Measurements from ENCODE around the gene SPACDR. TPM values are rescaled to one million over a fixed set of nuclear protein-coding genes. Genes with fewer than 3 reads are reported as not detected.
"Not testable (repeated sequence)": the region's sequence is repeated elsewhere in the genome, so short reads cannot be mapped to it uniquely, and the experiment has no call there.

The SPACDR gene
- total RNA-seq, 1 donor from 2014 or later: 2.9 TPM

DNA sequence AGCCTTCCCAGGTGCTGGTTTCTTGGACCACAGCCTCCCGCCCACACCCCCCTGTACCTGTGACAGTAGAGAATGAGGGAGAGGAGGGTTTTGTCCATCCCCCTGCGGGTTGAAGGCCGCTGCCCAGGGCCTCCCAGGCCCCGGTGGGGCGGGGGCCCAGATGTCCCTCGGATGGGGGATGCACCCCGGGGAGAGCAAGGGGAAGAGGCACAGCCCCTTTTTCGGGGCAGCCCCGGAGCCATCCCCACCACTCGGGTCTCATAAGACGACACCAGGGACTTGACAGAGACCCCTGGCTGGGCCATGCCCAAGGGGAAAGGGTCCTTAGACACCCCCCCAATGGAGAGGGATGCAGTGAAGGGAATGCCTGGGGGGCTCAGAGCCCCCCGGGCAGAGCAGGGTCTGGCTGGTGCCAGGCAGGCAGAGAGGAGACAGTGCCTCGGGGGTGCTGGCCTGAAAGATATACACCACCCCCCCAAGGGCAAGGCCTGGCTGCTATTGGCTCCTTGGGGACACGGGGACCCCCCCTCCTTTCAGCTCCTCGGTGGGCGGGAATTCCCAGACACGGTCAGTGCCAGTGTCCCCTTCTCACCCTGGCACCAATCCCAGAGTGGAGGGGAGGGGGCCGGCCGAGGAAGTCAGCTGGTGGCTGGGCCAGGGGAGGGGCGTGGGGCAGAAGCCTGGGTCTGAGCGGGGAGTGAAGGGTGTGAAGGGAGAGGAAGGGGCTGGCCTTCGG is 3.7 kb upstream of the SPACDR start:
- Mint-ChIP-seq H3K4me3 (no peak overlapping the region), H3K27ac (no peak overlapping the region), H3K27me3 (ENCODE audit: insufficient read depth) (no peaks in the 10 kb centered on the region), H3K9me3 (no peaks in the 10 kb centered on the region), H3K4me1 (ENCODE audit: low read depth) (peaks cover under 1% of the 10 kb centered on the region), H3K36me3 (ENCODE audit: low read depth) (peaks cover 28% of the 10 kb centered on the region)
- intact Hi-C loops (cut with micrococcal nuclease): no loop called here
- no peak for DNase-seq (ENCODE audit: low spot score)

DNA sequence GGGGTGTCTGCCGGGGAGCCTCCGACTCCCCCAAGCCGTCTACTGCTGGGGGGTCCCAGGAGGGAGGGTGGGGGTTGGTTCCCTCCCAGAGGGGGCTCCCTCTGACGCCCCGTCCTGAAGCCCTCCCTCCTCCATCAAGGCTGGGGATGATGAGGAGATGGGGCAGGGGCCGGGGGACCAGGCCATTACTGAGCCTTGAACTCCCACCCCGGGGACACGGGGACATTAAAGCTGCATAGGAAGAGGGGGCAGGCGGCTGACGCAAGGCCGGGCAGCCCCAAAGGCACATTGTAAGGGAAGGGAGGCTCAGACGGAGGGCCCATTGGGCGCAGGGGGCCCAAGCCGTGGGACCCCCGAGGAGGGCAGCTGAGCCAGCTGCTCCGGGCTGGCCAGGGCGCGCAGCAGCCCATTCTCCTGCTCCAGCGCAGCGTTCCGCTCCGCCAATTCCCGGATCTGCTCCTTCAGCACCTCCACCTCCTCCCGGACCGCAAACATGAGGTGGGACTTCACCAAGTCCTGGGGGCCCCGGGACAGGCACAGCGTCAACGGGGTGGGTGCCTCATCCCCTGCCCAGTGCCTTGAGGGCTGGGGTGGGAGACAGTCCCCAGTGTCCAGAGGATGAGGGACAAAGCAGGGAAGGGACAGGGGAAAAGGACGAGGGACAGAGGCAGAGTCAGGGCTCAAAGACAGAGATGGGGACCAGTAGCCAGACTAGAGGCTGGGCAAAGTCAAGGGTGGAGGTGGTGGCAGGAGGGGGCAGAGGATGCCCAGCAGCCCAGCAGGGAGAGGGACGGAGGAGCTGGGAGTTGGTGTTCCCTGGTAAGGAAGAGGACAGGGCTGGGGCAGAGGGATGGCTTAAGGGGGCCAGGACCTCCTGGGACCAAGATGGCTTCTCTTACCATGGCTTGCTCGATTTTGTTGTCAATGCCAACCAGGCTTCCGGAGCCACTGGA is 2.9 kb upstream of the SPACDR start:
- no peak overlapping the region for H3K27ac Mint-ChIP-seq
- H3K4me1 Mint-ChIP-seq (ENCODE audit: low read depth): no peaks in the 10 kb centered on the region
- no peaks in the 10 kb centered on the region for H3K9me3 Mint-ChIP-seq
- no peak overlapping the region for H3K4me3 Mint-ChIP-seq
- intact Hi-C loops (cut with micrococcal nuclease): no loop called here
- H3K36me3 Mint-ChIP-seq (ENCODE audit: low read depth): peaks cover 26% of the 10 kb centered on the region
- no peaks in the 10 kb centered on the region for H3K27me3 Mint-ChIP-seq (ENCODE audit: insufficient read depth)
- no peak for DNase-seq (ENCODE audit: low spot score)

DNA sequence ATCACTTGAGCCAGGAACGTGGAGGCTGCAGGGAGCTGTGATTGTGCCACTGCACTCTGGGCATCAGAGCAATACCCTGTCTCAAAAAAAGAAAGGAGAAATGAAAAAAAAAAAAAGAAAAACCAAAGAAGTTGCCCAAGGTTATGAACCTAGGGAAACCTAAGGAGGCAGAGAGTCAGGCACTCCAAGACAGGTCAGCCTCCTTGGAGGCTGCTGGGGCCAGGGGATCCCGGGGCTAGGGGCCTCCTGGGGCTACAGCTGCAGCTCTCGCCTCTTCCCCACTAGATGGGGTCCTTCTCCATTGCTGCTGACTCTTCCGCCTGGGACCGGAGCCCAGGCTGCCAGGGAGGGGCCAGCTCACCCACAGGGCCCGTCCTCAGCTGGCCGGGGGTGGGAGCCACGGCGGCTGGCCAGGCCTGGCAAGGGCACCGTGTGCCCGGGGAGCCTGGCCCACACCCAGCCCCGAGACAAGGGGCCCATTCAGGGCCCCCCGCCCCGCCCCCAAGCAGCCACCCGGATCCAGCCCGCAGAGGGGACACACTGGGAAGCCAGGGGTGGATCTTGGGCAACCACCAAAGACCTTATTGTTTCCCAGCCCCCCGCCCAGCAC is 1.7 kb upstream of the SPACDR start:
- Mint-ChIP-seq H3K4me3 (no peak overlapping the region), H3K36me3 (ENCODE audit: low read depth) (peaks cover 24% of the 10 kb centered on the region), H3K27ac (no peak overlapping the region), H3K9me3 (no peaks in the 10 kb centered on the region), H3K4me1 (ENCODE audit: low read depth) (no peaks in the 10 kb centered on the region), H3K27me3 (ENCODE audit: insufficient read depth) (no peaks in the 10 kb centered on the region)
- no peak for DNase-seq (ENCODE audit: low spot score)
- intact Hi-C loops (cut with micrococcal nuclease): no loop called here

DNA sequence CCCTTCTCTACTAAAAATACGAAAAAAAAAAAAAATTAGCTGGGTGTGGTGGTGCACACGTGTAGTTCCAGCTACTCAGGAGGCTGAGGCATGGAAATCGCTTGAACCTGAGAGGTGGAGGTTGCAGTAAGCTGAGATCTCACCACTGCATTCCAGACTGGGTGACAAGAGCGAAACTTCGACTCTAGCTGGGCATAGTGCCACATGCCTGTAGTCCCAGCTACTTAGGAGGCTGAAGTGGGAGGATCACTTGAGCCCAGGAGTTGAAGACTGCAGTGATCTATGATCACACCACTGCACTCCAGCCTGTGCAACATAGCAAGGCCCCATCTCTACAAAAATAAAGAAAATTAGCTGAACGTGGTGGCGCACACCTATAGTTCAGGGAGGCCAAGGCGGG is 1.2 kb upstream of the SPACDR start:
- H3K9me3 Mint-ChIP-seq: no peaks in the 10 kb centered on the region
- no peak overlapping the region for H3K27ac Mint-ChIP-seq
- intact Hi-C loops (cut with micrococcal nuclease): no loop called here
- H3K27me3 Mint-ChIP-seq (ENCODE audit: insufficient read depth): no peaks in the 10 kb centered on the region
- no peak for DNase-seq (ENCODE audit: low spot score)
- H3K4me3 Mint-ChIP-seq: no peak overlapping the region
- peaks cover 19% of the 10 kb centered on the region for H3K36me3 Mint-ChIP-seq (ENCODE audit: low read depth)
- H3K4me1 Mint-ChIP-seq (ENCODE audit: low read depth): no peaks in the 10 kb centered on the region

DNA sequence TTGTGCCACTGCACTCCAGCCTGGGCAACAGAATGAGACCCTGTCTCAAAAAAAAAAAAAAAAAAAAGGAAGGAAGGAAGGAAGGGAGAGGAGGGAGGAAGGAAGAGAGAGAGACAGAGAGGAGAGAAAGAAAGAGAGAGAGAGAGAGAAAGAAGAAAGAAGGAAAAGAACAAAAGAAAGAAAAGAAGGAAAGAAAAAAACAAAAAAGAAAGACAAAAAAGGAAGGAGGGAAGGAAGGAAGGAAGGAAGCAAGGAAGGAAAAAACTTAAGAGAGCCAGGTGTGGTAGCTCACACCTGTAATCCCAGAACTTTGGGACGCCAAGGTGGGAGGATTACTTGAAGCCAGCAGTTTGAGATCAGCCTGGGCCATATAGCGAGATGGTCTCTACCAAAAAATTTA is 731 bp upstream of the SPACDR start:
- intact Hi-C loops (cut with micrococcal nuclease): no loop called here
- Mint-ChIP-seq H3K27ac (no peak overlapping the region), H3K27me3 (ENCODE audit: insufficient read depth) (no peaks in the 10 kb centered on the region), H3K36me3 (ENCODE audit: low read depth) (peaks cover 16% of the 10 kb centered on the region), H3K9me3 (no peaks in the 10 kb centered on the region), H3K4me3 (no peak overlapping the region), H3K4me1 (ENCODE audit: low read depth) (no peaks in the 10 kb centered on the region)
- DNase-seq (ENCODE audit: low spot score): no peak

DNA sequence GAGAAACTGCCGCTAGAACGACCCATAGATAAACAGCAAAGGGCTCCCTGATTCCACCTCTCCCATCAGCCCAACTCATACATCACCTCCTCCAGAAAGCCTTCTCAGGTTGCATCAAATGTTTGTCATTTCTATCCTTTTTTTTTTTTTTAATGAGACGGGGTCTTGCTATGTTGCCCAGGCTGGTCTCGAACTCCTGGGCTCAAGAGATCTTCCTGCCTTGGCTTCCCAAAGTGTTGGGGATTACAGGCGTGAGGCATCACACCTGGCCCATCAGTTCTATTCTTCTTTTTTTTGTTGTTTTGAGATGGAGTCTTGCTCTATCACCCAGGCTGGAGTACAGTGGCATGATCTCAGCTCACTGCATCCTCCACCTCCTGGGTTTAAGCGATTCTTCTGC is 7.0 kb downstream of the SPACDR start:
- Mint-ChIP-seq H3K9me3 (no peaks in the 10 kb centered on the region), H3K4me1 (ENCODE audit: low read depth) (peaks cover 17% of the 10 kb centered on the region), H3K27ac (no peak overlapping the region), H3K27me3 (ENCODE audit: insufficient read depth) (no peaks in the 10 kb centered on the region), H3K36me3 (ENCODE audit: low read depth) (peaks cover 11% of the 10 kb centered on the region), H3K4me3 (no peak overlapping the region)
- DNase-seq (ENCODE audit: low spot score): no peak
- intact Hi-C loops (cut with micrococcal nuclease): no loop called here

DNA sequence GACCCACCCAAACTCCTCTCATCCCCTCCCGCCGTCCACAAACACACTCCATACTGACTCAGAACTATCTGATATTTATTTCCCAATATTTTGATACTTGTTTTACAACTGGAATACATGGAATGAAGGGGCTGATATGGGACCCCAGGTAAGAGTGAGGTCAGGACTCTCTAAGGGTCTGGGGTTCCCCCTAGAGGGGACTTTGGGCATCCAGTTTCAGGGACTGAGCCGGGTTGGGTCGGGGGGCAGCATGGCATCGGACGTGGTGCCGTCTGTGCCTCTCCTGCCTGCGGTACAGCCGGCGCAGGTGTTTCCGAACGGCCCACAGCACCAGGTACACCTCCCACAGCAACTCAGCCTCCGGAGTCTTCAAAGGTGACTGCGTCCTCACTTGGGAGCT is 7.5 kb downstream of the SPACDR start:
- Mint-ChIP-seq H3K36me3 (ENCODE audit: low read depth) (peaks cover 11% of the 10 kb centered on the region), H3K27ac (no peak overlapping the region), H3K4me1 (ENCODE audit: low read depth) (peaks cover 17% of the 10 kb centered on the region), H3K9me3 (no peaks in the 10 kb centered on the region), H3K27me3 (ENCODE audit: insufficient read depth) (no peaks in the 10 kb centered on the region), H3K4me3 (no peak overlapping the region)
- intact Hi-C loops (cut with micrococcal nuclease): no loop called here
- no peak for DNase-seq (ENCODE audit: low spot score)

DNA sequence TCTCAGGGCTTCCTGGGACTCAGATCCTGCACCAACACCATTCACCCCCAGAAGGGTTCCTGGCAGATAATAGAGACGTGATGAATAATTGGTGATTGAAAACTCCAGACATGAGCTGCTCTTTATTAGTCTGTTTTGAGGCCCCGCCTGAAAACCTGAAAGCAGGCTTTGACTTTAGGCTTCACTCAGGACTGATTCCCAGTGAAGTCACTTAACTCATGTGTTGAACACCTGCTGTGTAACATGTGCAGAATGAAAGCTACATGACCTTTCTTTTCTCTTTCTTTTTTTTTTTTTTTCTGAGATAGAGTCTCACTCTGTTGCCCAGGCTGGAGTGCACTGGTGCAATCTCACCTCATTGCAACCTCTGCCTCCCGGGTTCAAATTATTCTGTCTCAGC is 8.9 kb downstream of the SPACDR start:
- H3K36me3 Mint-ChIP-seq (ENCODE audit: low read depth): peaks cover 11% of the 10 kb centered on the region
- no peak overlapping the region for H3K27ac Mint-ChIP-seq
- DNase-seq (ENCODE audit: low spot score): no peak
- no peaks in the 10 kb centered on the region for H3K9me3 Mint-ChIP-seq
- H3K27me3 Mint-ChIP-seq (ENCODE audit: insufficient read depth): no peaks in the 10 kb centered on the region
- no peak overlapping the region for H3K4me3 Mint-ChIP-seq
- intact Hi-C loops (cut with micrococcal nuclease): no loop called here
- peaks cover 17% of the 10 kb centered on the region for H3K4me1 Mint-ChIP-seq (ENCODE audit: low read depth)

DNA sequence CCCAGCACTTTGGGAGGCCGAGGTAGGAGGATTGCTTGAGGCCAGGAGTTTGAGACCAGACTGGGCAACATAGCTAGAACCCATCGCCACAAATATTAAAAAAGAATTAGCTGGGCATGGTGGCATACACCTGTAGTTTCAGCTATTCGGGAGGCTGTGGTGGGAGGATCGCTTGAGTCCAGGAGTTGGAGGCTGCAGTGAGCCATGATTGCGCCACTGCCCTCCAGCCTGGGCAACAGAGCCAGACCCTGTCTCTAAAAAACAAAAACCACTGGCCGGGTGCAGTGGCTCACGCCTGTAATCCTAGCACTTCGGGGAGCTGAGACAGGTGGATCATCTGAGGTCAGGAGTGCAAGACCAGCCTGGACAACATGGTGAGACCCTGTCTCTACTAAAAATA is 10.2 kb downstream of the SPACDR start:
- DNase-seq (ENCODE audit: low spot score); H3K27me3 Mint-ChIP-seq (ENCODE audit: insufficient read depth); H3K36me3 Mint-ChIP-seq (ENCODE audit: low read depth); H3K9me3 Mint-ChIP-seq; H3K4me3 Mint-ChIP-seq; intact Hi-C loops (cut with micrococcal nuclease); H3K27ac Mint-ChIP-seq: not testable (repeated sequence)
- H3K4me1 Mint-ChIP-seq (ENCODE audit: low read depth): peaks cover 17% of the 10 kb centered on the region

DNA sequence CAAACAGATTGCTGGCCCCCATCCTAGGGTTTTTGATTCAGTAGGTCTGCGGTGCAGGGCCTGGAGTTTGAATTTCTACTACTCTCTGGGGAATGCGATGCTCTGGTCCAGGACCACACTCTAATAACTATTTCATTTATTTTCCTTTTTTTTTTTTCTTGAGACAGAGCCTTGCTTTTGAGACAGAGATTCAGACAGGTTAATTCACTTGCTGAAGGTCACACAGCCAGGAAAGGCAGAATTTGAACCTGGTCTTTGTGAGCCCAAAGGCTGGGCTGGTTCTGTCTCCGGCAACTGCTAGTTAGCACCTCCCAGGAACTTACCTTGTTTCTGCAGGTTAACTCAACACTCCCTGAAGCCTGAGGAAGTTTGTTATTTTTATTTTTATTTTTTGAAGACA is 11.5 kb downstream of the SPACDR start:
- Mint-ChIP-seq H3K36me3 (ENCODE audit: low read depth) (peaks cover 6% of the 10 kb centered on the region), H3K4me3 (no peak overlapping the region), H3K27ac (no peak overlapping the region), H3K4me1 (ENCODE audit: low read depth) (peaks cover 9% of the 10 kb centered on the region), H3K9me3 (no peaks in the 10 kb centered on the region), H3K27me3 (ENCODE audit: insufficient read depth) (no peaks in the 10 kb centered on the region)
- intact Hi-C loops (cut with micrococcal nuclease): no loop called here
- DNase-seq (ENCODE audit: low spot score): no peak

DNA sequence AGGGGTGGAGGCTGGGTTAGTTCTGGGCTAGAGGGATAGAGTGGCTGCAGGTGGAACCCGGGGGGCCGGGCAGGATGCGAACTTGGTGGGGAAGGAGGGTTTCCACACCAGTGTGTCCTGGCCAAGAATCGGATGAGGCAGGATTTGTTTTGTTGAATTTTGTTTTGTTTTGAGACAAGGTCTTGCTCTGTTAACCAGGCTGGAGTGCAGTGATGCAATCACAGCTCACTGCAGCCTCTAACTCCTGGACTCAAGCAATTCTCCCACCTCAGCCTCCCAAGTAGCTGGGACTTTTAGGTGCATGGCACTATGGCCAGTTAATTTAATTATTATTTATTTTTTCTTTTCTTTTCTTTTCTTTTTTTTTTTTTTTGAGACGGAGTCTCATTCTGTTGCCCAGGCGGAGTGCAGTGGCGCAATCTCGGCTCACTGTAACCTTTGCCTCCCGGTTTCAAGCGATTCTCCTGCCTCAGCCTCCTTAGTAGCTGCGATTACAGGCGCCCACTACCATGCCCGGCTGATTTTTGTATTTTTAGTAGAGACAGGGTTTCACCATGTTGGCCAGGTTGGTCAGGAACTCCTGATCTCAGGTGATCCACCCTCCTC is 14.8 kb downstream of the SPACDR start:
- no peaks in the 10 kb centered on the region for H3K36me3 Mint-ChIP-seq (ENCODE audit: low read depth)
- peak overlapping the region; percentile 22 for H3K4me3 Mint-ChIP-seq
- no peaks in the 10 kb centered on the region for H3K27me3 Mint-ChIP-seq (ENCODE audit: insufficient read depth)
- H3K9me3 Mint-ChIP-seq: no peaks in the 10 kb centered on the region
- no peak overlapping the region for H3K27ac Mint-ChIP-seq
- intact Hi-C loops (cut with micrococcal nuclease): no loop called here
- no peak for DNase-seq (ENCODE audit: low spot score)
- peaks cover 17% of the 10 kb centered on the region for H3K4me1 Mint-ChIP-seq (ENCODE audit: low read depth)

DNA sequence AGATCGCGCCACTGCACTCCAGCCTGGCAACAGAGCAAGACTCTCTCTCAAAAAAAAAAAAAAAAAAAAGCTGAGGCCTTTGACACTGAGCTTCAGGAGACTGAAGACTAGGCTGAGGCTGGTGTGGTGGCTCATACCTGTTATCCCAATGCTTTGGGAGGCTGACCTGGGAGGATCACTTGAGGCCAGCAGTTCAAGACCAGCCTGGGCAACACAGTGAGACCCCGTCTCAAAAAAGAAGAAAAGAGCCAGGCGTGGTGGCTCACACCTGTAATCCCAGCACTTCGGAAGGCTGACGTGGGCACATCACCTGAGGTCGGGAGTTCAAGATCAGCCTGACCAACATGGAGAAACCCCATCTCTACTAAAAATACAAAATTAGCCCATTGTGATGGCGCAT is 16.7 kb downstream of the SPACDR start:
- H3K27me3 Mint-ChIP-seq (ENCODE audit: insufficient read depth); intact Hi-C loops (cut with micrococcal nuclease); H3K4me3 Mint-ChIP-seq; H3K9me3 Mint-ChIP-seq; H3K27ac Mint-ChIP-seq; DNase-seq (ENCODE audit: low spot score); H3K36me3 Mint-ChIP-seq (ENCODE audit: low read depth): not testable (repeated sequence)
- peaks cover 20% of the 10 kb centered on the region for H3K4me1 Mint-ChIP-seq (ENCODE audit: low read depth)

DNA sequence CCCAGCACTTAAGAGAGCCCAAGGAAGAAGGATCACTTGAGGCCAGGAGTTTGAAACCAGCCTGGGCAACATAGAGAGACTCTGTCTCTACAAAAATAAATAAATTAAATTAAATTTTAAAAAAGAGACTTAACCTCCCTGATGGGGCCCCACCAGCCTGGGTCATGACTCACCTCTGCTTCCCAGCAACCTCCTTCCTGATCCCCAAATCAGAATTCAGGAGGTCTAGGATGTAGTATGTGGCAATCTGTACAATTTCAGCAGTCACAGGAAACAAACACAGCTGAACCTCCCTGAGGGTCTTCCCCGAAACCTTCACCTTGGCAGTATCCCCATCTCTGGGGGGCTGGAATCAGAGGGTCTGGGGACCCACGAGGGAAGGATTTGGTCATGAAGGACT is 18.0 kb downstream of the SPACDR start:
- H3K27me3 Mint-ChIP-seq (ENCODE audit: insufficient read depth): no peaks in the 10 kb centered on the region
- H3K4me3 Mint-ChIP-seq: no peak overlapping the region
- no peak overlapping the region for H3K27ac Mint-ChIP-seq
- H3K36me3 Mint-ChIP-seq (ENCODE audit: low read depth): no peaks in the 10 kb centered on the region
- intact Hi-C loops (cut with micrococcal nuclease): no loop called here
- no peak for DNase-seq (ENCODE audit: low spot score)
- no peaks in the 10 kb centered on the region for H3K9me3 Mint-ChIP-seq
- H3K4me1 Mint-ChIP-seq (ENCODE audit: low read depth): peaks cover 20% of the 10 kb centered on the region
